AG04449 (cell line): ENCODE results near the gene ALX3.

Source experiments
- CTCF ChIA-PET: fragments of 350-600 bp; formaldehyde crosslinking; extraction: SDS; loops from one replicate; lab custom pipeline; 2021; ENCODE audit warnings: antibody characterized with exemption; lab: Yijun Ruan, JAX
- POLR2A ChIA-PET: fragments of 400-600, 350-600 bp; formaldehyde crosslinking; extraction: SDS; loops from one replicate; lab custom pipeline; 2020; ENCODE audit warnings: antibody characterized with exemption, inconsistent platforms; lab: Yijun Ruan, JAX
- DNase-seq: peaks from one replicate; pipeline ENCODE4 v3.0.0-alpha.2; 2010; ENCODE audit warnings: low read depth, low spot score
- H3K4me3 ChIP-seq: 2 replicates; pipeline ENCODE4 v1.5.1; 2011; ENCODE audit warnings: low read depth, mild to moderate bottlenecking, control low read depth, low read length
- CTCF ChIP-seq: IDR thresholded peaks from one replicate; pipeline ENCODE4 v1.5.1; 2011; ENCODE audit warnings: mild to moderate bottlenecking, moderate library complexity, low read length, control low read depth, inconsistent platforms; ENCODE audit not compliant: insufficient read depth; ENCODE audit errors: missing control alignments

ALX3 gene

GRCh38 chr1:110069404-110070281 is 829 bp downstream of the ALX3 start:
- no peak for TF ChIP-seq CTCF

GRCh38 chr1:110068646-110069403 is 1.6 kb downstream of the ALX3 start:
- TF ChIP-seq CTCF, result no peak
- ChIA-PET POLR2A (no interaction called here), CTCF (interaction anchor here (1.1 to 26.6 kb wide), 2 partner anchors 8 to 31 kb away, joined by 3 to 935 read pairs; partner anchors contain the start of gene UBL4B)
- no peak overlapping the region for H3K4me3 ChIP-seq
- no peak for DNase-seq

More at GRCh38 chr1:110069404-110070281, 829 bp downstream of the ALX3 start:
- no peak overlapping the region for H3K4me3 ChIP-seq
- ChIA-PET POLR2A (no interaction called here), CTCF (interaction anchor here (26.6 kb wide), 1 partner anchor 30 kb away, joined by 935 read pairs; the partner anchor contains the start of gene UBL4B)
- DNase-seq, result no peak

GRCh38 chr1:110067893-110068645 is 2.4 kb downstream of the ALX3 start:
- CTCF ChIA-PET, result interaction anchor here (1.1 to 26.6 kb wide), 2 partner anchors 8 to 31 kb away, joined by 3 to 935 read pairs; partner anchors contain the start of gene UBL4B
- POLR2A ChIA-PET, result no interaction called here
- no peak for DNase-seq
- TF ChIP-seq CTCF, result no peak
- H3K4me3 ChIP-seq, result no peak overlapping the region

GRCh38 chr1:110067479-110067892 is 3.0 kb downstream of the ALX3 start:
- DNase-seq, result no peak
- ChIA-PET CTCF (interaction anchor here (3.6 to 26.6 kb wide), 2 partner anchors 15 to 32 kb away, joined by 39 to 935 read pairs; partner anchors contain the start of gene UBL4B), POLR2A (no interaction called here)
- no peak overlapping the region for H3K4me3 ChIP-seq
- TF ChIP-seq CTCF, result no peak

GRCh38 chr1:110065841-110066240 is 4.6 kb downstream of the ALX3 start:
- CTCF ChIA-PET, result interaction anchor here (1.7 to 26.6 kb wide), 4 partner anchors 10 to 430 kb away, joined by 4 to 935 read pairs (median 22); partner anchors contain the start of gene UBL4B

More at GRCh38 chr1:110065841-110066240, 4.6 kb downstream of the ALX3 start:
- TF ChIP-seq CTCF, result no peak
- POLR2A ChIA-PET, result interaction anchor here (1.6 kb wide), 1 partner anchor 9 kb away, joined by 4 read pairs; no protein-coding TSS in a partner anchor
- no peak overlapping the region for H3K4me3 ChIP-seq
- no peak for DNase-seq
